ENCODE data around the gene CDKN1C.

- TF ChIP-seq ARNTL (CRISPR knock-in tag; IDR thresholded peaks at IDR 0.05; ENCODE audit: borderline replicate concordance, low read depth) (no peak), RARB (CRISPR knock-in tag; IDR thresholded peaks at IDR 0.05) (no peak), PATZ1 (CRISPR knock-in tag; IDR thresholded peaks at IDR 0.05; ENCODE audit: borderline replicate concordance) (no peak), ZC3H10 (CRISPR knock-in tag; IDR thresholded peaks at IDR 0.05) (no peak), ZNF565 (CRISPR knock-in tag; conservative IDR thresholded peaks at IDR 0.05; ENCODE audit: low read depth) (no peak)
Observed at GRCh38 chr11:2878782-2879181, 6.8 kb downstream of the CDKN1C start.
